ENCODE measurements around the gene MACROD1. TPM values are rescaled to one million over a fixed set of nuclear protein-coding genes. Genes with fewer than 3 reads are reported as not detected.

MACROD1 gene
- total and polyA plus RNA-seq, 10 of the 15 experiments (the other 5 are each of a cell fraction or from before 2014, with no cell fraction given), result 1.2 to 22.7 (median 11.3) TPM; not detected in 1

DNA sequence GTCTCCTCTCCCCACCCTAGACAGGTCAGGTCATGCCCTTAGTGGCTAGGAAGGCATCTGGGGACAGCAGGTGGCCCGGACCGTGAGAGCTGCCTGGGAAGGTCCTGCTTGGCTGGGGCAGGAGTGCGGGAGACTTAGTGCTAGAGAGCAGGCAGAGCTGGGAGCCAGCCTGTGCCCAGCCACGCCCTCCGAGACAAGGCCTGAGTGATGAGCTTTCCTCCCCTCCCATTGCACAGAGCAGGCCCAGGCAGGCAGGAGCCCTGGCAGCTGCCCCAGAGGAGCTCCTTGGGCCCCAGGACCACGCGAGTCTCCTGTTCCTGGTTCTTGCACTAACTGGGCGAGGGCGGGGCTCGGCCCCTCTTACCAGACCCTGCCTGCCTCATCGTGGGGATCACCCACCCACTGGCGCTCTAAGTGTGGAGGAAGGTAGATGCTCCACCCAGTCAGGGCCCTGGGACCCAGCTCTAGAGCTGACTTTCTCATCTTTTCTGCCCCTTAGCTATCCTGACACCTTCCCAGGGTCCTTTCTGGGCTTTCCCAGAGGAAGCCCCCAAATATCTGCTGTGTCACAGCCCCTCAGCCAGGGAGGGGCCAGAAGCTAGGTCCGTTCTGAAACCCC, 44.9 kb downstream of the MACROD1 start:
- RAD21 ChIA-PET (ENCODE audit: unreplicated experiment), result no interaction called here

GRCh38 chr11:64119700-64120099, 46.2 kb downstream of the MACROD1 start:
- BruUV-seq (replicated peaks), result no TSS peak
- Histone ChIP-seq H3K36me3 (ENCODE audit: control insufficient read depth in 2 of 2, insufficient read depth in 2 of 2, low read length in 1 of 2) (no peaks in the 10 kb centered on the region), H3K27ac (ENCODE audit: control insufficient read depth, insufficient read depth) (no peak overlapping the region), H3K27me3 (replicated peaks in 1 of 2; ENCODE audit: control insufficient read depth in 2 of 2, insufficient read depth in 2 of 2, low read length in 1 of 2) (no peaks in the 10 kb centered on the region), H3K4me1 (ENCODE audit: control insufficient read depth, insufficient read depth, low read length) (no peaks in the 10 kb centered on the region), H3K79me2 (ENCODE audit: control insufficient read depth, insufficient read depth, low read length) (no peaks in the 10 kb centered on the region), H3K9me3 (replicated peaks; ENCODE audit: control insufficient read depth, insufficient read depth, low read length) (no peaks in the 10 kb centered on the region), H3K4me2 (ENCODE audit: control insufficient read depth, insufficient read depth) (no peak overlapping the region), H3K4me3 (no peak overlapping the region), H3K9ac (ENCODE audit: control insufficient read depth, insufficient read depth, low read length) (no peak overlapping the region), H4K20me1 (ENCODE audit: control insufficient read depth, insufficient read depth) (no peaks in the 10 kb centered on the region), H2AFZ (ENCODE audit: control insufficient read depth, low read depth, low read length) (no peak overlapping the region)
- SMC1A ChIA-PET (ENCODE audit: uncharacterized antibody, unreplicated experiment), result no interaction called here
- in situ Hi-C loops (cut with MboI), result no loop called here
- CTCF ChIA-PET, result no interaction called here
- POLR2A ChIA-PET, result no interaction called here
- 78% methylated on average over 18 of the region's 18 CpGs for WGBS (ENCODE audit: insufficient coverage, insufficient replicate concordance, low lambda C conversion rate, missing lambda C conversion rate)
- RAD21 ChIA-PET (ENCODE audit: unreplicated experiment), result no interaction called here
- ATAC-seq, result no peak
- DNase-seq (ENCODE audit: low read depth, low spot score), result no peak
- no peak for FAIRE-seq
- intact Hi-C loops (cut with micrococcal nuclease; ENCODE audit: unreplicated experiment), result no loop called here
- no peak for TF ChIP-seq ZNF207 (IDR thresholded peaks at IDR 0.05; ENCODE audit: borderline replicate concordance)
- TF ChIP-seq, protein P1, sequence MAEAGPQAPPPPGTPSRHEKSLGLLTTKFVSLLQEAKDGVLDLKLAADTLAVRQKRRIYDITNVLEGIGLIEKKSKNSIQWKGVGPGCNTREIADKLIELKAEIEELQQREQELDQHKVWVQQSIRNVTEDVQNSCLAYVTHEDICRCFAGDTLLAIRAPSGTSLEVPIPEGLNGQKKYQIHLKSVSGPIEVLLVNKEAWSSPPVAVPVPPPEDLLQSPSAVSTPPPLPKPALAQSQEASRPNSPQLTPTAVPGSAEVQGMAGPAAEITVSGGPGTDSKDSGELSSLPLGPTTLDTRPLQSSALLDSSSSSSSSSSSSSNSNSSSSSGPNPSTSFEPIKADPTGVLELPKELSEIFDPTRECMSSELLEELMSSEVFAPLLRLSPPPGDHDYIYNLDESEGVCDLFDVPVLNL (IDR thresholded peaks at IDR 0.05; ENCODE audit: low read depth, low read length), result no peak
- no peak for TF ChIP-seq ATF3 (IDR thresholded peaks at IDR 0.05; ENCODE audit: borderline replicate concordance, extremely low read depth, low read depth, low read length)
- no peak for TF ChIP-seq WRNIP1 (IDR thresholded peaks at IDR 0.05; ENCODE audit: borderline replicate concordance, low read depth, low read length)
- no peak for TF ChIP-seq RFX5 (IDR thresholded peaks at IDR 0.05; ENCODE audit: low read depth, low read length)
- no peak for TF ChIP-seq MAX (IDR thresholded peaks at IDR 0.05; ENCODE audit: low read depth, low read length)
- TF ChIP-seq, protein P2, sequence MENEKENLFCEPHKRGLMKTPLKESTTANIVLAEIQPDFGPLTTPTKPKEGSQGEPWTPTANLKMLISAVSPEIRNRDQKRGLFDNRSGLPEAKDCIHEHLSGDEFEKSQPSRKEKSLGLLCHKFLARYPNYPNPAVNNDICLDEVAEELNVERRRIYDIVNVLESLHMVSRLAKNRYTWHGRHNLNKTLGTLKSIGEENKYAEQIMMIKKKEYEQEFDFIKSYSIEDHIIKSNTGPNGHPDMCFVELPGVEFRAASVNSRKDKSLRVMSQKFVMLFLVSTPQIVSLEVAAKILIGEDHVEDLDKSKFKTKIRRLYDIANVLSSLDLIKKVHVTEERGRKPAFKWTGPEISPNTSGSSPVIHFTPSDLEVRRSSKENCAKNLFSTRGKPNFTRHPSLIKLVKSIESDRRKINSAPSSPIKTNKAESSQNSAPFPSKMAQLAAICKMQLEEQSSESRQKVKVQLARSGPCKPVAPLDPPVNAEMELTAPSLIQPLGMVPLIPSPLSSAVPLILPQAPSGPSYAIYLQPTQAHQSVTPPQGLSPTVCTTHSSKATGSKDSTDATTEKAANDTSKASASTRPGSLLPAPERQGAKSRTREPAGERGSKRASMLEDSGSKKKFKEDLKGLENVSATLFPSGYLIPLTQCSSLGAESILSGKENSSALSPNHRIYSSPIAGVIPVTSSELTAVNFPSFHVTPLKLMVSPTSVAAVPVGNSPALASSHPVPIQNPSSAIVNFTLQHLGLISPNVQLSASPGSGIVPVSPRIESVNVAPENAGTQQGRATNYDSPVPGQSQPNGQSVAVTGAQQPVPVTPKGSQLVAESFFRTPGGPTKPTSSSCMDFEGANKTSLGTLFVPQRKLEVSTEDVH (IDR thresholded peaks at IDR 0.05; ENCODE audit: low read depth, partially characterized antibody), result no peak
- TF ChIP-seq, protein P3, sequence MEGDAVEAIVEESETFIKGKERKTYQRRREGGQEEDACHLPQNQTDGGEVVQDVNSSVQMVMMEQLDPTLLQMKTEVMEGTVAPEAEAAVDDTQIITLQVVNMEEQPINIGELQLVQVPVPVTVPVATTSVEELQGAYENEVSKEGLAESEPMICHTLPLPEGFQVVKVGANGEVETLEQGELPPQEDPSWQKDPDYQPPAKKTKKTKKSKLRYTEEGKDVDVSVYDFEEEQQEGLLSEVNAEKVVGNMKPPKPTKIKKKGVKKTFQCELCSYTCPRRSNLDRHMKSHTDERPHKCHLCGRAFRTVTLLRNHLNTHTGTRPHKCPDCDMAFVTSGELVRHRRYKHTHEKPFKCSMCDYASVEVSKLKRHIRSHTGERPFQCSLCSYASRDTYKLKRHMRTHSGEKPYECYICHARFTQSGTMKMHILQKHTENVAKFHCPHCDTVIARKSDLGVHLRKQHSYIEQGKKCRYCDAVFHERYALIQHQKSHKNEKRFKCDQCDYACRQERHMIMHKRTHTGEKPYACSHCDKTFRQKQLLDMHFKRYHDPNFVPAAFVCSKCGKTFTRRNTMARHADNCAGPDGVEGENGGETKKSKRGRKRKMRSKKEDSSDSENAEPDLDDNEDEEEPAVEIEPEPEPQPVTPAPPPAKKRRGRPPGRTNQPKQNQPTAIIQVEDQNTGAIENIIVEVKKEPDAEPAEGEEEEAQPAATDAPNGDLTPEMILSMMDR (IDR thresholded peaks at IDR 0.05 in 2 of 3, conservative IDR thresholded peaks at IDR 0.05 in 1 of 3; ENCODE audit: control insufficient read depth in 2 of 3, extremely low read depth in 1 of 3, insufficient read depth in 1 of 3, low read depth in 3 of 3, low read length in 3 of 3), result no peak

More for the DNA sequence above, 44.9 kb downstream of the MACROD1 start:
- Histone ChIP-seq H3K27me3 (replicated peaks in 1 of 2; ENCODE audit: control insufficient read depth in 2 of 2, insufficient read depth in 2 of 2, low read length in 1 of 2) (no peaks in the 10 kb centered on the region; a peak in 1 of 4 replicates), H3K9me3 (replicated peaks; ENCODE audit: control insufficient read depth, insufficient read depth, low read length) (no peaks in the 10 kb centered on the region), H3K9ac (ENCODE audit: control insufficient read depth, insufficient read depth, low read length) (no peak overlapping the region), H3K4me3 (no peak overlapping the region), H3K4me2 (ENCODE audit: control insufficient read depth, insufficient read depth) (no peak overlapping the region), H3K4me1 (ENCODE audit: control insufficient read depth, insufficient read depth, low read length) (no peaks in the 10 kb centered on the region), H3K36me3 (ENCODE audit: control insufficient read depth in 2 of 2, insufficient read depth in 2 of 2, low read length in 1 of 2) (no peaks in the 10 kb centered on the region), H2AFZ (ENCODE audit: control insufficient read depth, low read depth, low read length) (no peak overlapping the region), H3K79me2 (ENCODE audit: control insufficient read depth, insufficient read depth, low read length) (no peaks in the 10 kb centered on the region), H4K20me1 (ENCODE audit: control insufficient read depth, insufficient read depth) (no peaks in the 10 kb centered on the region), H3K27ac (ENCODE audit: control insufficient read depth, insufficient read depth) (no peak overlapping the region)
- intact Hi-C loops (cut with micrococcal nuclease; ENCODE audit: unreplicated experiment) (no loop called here), in situ Hi-C loops (cut with MboI) (no loop called here)
- FAIRE-seq (no peak), ATAC-seq (peak; percentile 47), DNase-seq (ENCODE audit: low read depth, low spot score) (no peak)
- SMC1A ChIA-PET (ENCODE audit: uncharacterized antibody, unreplicated experiment), result no interaction called here
- TF ChIP-seq SMAD1 (IDR thresholded peaks at IDR 0.05; ENCODE audit: low read depth, partially characterized antibody), result no peak
- no peak for TF ChIP-seq SUPT20H (IDR thresholded peaks at IDR 0.05; ENCODE audit: borderline replicate concordance, control insufficient read depth, low read depth, low read length)
- TF ChIP-seq BRCA1 (IDR thresholded peaks at IDR 0.05; ENCODE audit: low read depth, low read length), result no peak
- POLR2A ChIA-PET, result no interaction called here
- CTCF ChIA-PET, result no interaction called here
- 45% methylated on average over 13 of the region's 13 CpGs for WGBS (ENCODE audit: insufficient coverage, insufficient replicate concordance, low lambda C conversion rate, missing lambda C conversion rate)
- no TSS peak for BruUV-seq (replicated peaks)

Data from GM12878 (cell line).